GM19240 (cell line): ENCODE data around the gene ELMOD3.
A peak's percentile ranks its signal among the peaks of the same experiment; 100 is the strongest.
"Not testable (repeated sequence)": the region's sequence is repeated elsewhere in the genome, so short reads cannot be mapped to it uniquely, and the experiment has no call there.

Source experiments
- DNase-seq: peaks from one replicate; pipeline ENCODE4 v3.0.0; 2011; ENCODE audit warnings: low spot score; ENCODE audit not compliant: insufficient read length

Gene ELMOD3

DNA sequence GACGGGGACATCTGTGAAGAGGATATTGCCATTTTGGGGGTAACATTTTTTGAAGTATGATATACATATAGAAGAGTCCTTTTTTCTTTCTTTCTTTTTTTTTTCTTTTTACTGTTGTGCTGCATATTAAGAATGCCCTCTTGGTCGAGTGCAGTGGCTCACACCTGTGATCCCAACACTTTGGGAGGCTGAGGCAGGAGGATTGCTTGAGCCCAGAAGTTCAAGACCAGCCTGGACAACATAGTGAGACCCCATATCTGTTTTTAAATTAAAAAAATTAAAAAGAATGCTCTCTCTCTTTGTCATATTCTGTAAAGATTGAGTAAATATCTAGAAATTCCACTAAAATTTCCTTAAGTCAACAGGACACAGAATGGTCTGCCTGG lies 67.5 kb downstream of the ELMOD3 start:
- DNase-seq = no peak

DNA sequence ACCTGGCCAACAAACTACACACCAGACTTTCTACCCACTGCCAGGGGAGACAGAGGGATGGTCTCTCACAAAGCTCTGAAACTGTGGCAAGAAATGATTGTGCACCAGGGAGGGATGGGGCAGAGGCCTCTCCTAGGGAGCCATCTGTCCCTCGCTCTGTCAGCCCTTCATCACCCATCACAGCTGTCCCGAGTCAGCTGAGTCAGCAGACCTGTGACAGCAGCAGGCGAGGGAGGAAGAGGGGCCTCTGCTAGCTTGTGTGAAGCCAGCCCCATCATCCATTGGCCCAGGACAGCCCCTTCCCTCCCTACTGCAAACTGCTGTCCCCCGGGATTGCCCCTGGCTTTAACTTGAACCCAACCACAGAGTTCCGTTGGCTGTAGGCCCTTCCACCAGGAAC lies 69.0 kb downstream of the ELMOD3 start:
- DNase-seq = no peak

DNA sequence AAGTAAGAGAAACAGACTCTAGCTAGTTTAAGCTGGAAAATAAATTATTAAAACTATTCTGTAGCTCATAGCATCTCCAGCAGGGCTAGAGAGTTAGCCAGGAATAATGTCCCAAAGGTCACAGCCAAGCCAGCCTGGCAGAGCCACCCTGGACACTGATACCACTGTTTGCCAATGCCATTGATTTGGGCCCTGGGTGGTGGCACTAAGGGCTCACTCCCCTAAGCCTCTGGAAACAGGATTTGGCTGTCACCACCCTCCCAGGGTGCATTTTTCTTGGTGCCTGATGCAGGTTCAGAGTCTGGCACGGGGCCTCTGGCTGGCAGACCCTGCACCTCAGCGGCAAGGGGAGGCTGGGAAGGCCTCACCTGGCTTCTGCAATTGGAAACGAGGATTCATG lies 71.0 kb downstream of the ELMOD3 start:
- DNase-seq = no peak

DNA sequence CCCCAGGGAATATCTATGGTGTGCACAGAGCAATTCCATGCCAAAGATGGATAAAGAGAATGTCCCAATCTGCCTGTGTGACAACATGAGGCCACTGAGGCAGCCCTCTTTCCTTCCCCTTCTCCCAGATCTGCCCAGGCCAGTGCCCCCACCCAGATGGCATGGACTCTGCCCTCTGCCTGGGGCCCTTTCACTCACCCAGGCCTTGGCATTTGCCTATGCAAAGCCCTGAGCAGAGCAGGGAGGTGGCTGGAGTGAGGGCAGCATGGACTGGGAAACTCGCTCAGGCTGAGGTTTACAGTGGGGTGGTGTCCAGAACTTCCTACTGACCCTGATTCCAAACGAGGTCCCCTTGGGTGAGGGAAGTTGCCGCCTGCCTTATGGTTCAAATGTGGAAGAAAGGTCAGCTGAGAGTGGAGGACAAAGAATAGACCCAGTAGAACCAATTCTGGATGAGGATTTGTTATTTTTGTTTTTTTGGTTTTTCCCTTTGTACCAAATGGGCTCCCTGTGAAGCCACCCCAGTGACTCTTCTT lies 72.8 kb downstream of the ELMOD3 start:
- DNase-seq = no peak

DNA sequence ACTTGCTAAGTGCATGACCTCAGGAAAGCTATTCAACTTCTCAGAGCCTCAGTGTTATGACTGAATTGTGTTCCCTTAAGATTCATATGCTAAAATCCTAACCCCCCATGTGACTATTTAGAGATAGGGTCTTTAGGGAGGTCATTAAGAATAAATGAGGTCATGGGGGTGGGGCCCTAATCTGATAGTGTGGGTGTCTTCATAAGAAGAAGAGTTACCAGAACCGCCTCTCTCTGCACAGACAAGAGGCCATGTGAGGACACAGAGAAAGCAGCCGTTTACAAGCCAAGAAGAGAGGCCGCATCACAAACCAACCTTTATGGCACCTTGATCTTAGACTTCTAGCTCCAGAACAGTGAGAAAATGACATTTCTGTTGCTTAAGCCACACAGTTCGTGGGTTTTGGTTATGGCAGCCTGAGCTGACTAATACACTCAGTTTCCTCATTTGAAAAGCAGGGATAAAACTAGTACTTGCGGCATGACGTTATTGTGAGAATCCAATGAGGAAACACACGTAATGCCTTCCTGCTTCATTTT lies 73.8 kb downstream of the ELMOD3 start:
- no peak for DNase-seq

DNA sequence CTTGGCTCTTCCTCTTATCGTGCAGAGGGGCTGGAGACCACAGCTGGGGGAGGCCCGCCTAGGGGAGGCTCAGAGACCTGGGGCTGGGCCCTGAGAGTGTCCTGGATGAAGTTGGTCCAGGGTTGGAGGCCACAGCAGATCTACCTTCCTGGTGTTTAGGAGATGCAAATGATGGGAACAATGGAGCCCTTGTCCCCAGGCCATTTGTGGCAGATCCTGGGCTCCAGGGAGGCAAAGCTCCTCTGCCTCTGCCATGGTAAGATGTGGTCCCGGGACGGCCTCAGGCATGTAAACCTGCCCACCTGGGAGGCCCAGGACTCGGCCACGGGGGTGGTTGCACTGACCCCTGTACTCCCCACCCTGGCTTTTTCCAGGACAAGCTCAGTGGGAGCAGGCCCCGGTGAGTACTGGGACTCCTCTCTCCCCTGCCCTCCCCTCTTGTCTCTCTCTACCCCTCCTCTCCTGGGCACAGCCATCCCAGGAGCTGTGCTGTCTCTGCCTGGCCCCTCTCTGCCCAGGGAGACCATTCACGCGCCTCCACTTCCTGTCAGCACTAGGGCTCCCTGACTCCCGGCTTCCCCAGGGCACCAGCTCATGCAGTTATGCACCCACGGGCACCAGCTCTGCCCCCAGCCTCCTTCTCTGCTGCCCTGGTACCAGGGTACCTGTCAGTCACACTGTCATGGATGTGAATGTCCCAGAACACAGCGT lies 74.8 kb downstream of the ELMOD3 start:
- DNase-seq = no peak

DNA sequence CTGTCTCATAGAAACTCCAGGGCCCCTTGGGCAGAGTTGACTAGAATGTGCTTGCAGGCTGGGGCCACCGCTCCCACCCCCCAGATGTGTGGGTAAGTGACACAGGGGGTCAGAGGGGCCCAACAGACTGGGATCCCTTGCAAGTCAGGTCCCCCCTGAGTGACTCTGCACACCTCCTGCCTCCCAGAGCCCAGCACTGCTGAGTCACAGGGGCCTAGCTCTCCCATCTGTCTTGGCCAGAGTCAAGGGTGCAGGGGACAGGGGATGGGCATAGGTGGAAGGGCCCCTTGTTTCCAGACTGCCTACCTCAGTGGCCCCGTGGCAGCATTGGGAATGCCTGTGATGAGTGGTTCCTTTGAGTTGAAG lies 75.3 kb downstream of the ELMOD3 start:
- no peak for DNase-seq

DNA sequence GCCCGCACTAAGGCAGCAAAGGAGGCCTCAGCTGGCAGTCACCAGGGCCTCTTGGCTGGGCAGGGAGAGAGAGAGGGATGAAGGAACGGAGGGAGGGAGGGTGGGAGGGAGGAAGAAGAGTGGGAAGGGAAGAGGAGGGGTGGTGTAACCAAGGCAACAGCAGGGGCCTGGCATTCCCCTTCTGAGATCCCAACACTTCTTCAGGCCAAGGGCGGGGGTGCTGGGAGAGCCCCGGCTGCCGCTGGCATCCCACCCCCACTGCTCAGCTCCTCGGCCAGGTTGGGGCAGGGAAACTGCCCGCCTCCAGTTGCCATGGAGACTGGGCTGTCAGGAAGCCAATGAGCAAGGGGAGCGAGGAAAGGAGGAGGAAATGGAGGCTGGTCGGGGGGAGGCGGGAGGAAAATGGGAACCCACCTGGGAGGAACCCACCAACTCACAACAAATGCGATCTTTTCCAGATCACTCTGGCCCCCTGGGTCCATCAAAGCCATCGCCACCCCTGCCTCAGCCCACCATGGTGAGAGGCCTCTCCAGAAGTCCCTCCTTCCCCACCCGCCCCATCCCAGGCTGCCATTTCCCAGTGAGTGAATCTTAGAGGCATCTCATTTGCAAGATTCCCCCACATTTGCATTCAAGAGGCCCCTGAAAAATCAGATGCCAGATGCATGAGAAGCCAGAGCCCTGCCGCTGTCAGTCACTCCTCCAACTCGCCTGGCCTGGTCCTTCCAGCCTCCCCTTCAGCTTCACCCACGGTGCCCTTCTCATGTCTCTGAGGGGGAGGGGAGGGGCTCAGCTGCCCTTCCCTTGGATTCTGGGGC lies 76.4 kb downstream of the ELMOD3 start:
- DNase-seq = no peak

DNA sequence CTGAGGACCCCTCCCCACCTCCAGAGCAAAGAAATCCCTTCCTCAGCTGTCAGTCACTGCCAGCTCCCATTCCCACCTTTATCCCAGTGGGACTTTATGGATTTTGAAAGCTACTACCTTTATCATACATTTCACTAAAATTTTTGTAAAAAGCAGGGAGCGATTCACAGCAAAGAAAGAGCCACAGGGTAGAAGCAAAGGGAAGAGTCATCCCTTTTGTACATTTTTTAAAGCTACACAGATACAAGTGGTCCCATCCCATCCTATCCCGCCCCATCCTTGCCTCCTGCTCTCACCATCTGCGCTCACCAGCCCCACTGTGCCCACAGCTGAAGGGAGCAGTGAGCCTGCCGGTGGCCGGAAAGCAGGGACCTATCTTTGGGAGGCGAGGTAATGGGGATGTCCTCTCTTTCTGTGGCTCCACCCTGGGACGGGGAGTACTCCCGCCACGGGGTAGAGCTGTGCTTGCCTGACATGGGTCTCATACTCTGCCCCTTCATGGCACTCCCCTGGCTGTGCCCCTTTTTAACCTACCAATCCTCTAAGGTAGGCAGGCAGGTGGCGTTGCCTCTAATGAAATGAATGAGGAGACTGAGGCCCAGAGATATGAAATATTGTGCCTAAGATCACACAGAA lies 77.1 kb downstream of the ELMOD3 start:
- DNase-seq = no peak

DNA sequence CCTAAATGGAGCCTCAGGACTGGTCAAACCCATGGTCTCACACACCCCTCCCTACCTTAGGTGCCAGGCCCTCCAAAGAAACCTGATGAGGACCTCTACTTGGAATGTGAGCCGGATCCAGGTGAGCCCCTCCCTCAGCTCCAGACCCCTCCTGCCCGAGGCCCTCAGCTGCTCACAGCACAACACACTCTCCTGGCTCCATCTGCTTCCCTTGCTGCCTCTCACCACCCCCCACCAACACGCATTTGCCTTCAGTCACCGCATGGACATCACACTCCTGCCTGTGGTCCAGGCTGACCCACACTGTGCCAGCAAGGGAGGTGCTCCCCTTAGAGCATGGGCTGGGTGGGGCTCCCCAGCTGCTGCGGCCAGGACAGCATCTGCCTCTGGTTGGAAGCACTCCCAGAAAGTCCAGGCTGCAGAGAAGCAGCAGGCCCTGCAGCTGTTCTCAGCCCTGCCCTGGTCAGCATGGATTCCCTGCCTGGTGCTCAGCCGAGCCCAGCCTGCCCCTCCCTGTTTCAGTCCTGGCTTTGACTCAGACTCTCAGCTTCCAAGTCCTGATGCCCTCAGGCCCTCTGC lies 79.0 kb downstream of the ELMOD3 start:
- DNase-seq = no peak

DNA sequence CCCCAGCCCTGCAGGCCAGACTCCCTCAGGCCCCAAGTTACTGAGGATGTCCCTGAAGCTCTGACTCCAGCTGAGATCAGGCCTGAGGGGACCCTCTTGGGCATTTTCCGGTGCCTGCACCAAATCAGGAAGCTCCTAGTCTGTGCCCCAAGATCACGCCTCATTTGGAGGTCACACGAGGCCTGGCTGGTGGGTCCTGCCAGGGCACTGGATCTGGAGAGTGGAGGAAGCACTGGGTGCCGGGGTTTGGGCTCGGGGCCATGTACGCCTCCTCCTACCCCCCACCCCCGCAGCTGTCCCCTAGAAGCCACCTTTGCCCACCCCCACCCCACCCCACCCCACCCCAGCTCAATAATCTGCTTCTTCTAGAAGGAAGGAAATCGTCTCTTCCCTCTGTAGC lies 80.1 kb downstream of the ELMOD3 start:
- DNase-seq = no peak

DNA sequence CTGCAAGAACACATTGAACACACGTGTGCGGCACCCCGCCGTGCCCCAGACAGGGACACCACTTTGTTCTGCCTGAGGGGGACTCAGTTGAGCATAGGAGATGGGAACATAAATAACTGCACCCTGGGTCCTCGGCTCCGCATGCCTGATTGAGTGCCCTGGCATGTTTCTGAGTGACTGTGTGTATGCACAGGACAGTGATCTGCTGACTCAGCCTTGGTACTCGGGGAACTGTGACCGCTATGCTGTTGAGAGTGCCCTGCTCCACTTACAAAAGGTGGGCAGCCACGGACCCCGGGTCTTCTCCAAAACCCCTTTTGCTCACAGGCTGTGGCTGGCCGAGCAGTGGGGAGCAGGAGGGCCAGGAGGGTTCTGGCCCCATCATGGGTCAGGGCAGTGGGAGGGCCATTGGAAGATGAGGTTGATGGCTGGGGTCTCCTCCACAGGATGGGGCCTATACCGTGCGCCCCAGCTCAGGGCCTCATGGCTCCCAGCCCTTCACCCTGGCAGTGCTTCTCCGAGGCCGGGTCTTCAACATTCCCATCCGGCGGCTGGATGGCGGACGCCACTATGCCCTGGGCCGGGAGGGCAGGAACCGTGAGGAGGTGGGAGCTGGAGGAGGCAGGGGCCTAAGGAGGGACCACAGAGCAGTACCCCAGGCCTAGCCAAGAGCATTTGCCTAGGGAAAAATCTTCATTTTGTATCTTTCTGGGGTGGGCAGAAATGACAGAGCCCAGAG lies 80.8 kb downstream of the ELMOD3 start:
- no peak for DNase-seq

DNA sequence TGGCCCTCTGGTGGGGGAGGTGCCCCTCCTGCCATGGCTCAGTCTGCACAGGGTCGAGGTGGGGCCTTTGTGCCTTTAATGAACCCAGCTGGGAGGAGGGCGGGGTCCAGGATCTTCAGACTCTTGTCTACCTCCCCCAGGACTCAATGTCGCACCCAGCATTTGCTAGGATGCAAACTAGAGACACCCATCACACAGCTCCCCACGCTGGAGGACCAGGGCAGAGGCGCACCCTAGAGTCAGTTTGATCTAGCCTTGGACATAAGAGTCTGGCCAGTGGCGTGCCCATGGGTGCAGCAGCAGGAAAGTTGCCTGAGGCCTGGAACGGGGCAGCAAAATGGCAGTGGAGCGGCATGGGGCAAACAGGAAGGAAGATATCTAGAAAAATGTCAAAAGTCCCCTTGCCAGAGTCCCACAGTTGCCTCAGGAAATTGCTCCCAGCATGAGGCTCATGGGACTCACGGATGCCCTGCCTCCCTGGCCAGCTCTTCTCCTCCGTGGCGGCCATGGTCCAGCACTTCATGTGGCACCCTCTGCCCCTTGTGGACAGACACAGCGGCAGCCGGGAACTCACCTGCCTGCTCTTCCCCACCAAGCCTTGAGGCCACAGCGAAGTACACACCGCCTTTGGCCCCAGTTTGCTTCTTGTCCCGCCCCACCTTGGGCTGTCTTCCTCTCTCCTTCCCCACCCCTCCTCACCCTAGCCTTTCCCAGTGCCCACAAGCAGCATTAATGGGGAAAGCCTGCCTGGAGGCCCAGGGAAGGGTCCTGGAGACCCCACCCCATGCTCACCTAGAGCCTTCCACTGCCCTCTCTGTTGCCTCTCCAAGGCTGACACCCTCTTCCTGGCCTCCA lies 81.6 kb downstream of the ELMOD3 start:
- DNase-seq = no peak

DNA sequence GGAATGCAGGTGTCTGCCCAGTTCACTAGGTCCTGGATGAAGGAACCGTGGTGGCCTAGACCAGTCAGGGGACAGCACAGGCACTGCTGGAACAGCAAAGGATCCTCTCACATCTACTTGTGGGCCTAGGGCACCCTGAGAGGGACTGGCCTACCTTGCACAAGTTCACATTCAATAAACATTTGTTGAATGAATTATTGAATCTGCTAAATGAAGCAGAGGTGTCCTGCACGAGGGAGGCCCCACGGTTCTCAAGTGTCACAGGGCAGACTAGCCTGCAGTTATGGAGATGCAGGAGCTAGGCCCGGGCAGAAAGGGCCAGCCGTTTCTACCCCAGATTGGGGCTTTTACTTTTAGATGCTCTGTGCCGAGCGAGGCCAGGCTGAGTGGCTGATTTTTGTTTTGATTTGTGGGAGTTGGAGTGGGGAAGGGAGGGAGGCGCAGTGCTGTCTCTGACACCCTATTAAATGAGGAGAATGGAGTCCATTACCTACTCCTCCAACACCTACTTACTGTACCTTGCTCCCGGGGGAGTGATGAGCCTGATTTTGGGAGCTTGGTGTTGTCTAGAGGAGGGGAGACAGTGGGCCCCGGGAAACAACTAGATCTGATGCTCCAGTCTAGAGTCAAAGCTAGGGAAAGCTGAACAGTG lies 82.4 kb downstream of the ELMOD3 start:
- DNase-seq = no peak

DNA sequence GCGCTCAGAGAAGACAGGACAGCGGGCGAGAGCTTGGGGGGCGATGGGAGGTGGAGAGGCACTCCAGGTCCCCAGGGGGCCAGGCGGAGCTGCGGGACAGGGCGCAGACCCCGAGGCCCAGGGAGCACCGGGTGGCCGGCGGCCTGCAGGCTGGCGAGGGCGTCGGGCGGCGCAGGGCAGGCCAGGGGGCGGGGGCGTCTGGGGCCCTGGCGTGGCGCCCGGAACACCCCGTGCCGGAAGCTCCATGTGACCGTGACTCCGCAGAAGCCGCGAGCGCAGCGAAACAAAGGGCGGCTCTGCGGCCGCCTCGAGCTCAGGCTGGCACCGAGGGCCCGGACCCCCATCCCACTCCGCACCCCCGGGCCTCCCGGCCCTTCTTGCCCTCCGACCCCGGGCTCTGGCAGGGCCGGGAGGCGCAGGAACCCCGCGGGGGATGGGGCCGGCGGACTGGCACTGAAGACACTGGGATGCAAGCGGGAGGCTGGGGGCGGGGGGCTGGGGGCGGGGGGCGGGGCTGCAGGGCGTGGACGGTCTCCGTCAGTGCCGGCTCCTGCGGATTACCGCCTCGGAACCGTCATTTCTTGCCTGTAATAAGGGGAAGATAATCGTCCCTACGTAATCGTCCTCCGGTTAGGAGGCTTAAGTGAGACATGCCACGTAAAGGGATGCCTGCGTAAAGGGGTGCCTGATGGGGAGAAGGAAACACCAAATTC lies 83.1 kb downstream of the ELMOD3 start:
- DNase-seq = peak; percentile 69

DNA sequence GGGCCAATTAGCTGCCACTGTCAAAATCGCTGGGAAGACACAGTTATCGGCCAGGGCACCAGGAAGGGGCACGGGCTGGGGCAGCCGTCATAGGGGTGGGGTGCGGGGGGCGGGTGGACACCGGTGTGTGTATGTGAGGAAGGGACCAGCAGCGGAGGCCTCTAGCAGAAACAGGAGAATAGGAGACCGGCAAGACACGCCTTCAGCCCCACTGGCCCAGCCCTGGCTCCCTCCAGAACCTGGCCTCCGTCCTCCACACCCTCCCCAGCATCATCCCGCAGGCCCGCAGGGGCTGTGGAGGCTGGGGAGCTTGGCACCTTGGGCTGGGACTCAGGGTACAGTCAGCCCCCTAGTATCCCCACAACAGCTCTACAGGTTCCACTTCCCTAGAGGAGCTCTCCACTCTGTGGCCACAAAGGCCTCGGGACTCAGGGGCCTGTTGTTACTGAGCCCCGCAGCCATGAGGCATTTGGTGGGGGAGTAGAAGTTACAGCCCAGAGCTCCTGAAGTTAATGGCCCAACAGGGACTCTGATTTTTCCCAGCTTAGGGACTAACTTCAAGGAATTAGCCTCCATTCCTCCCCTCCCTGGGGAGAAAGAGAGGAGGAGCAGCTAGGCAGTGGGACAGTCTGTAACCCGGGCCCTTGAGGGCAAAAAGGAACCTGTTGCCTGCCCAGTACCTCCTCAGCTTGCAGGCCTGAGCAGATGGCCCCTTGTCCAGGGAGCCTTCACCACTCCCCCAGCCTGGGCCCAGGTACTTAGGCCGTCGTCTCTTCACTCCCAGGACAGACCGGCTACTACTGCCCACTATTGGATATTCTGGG lies 83.8 kb downstream of the ELMOD3 start:
- no peak for DNase-seq

DNA sequence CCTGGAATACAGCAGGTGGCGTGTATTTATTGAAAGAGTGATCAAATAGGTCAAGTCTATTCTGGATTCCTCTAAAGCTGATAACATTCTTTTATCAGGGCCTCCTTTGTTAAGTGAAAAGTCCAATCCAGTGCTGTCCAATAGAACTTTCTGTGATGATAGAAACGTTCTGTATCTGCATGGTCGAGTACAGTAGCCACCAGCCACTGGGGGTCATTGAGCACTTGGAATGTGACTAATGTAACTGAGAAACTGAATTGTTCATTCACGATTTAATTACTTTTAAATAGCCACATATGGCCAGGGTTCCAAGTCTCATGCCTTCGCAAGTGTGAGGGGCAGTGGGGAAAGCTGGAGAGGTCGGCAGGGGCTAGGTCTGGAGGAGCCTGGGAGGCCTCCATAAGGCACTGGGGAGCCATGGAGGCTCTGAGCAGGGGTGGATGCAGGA lies 84.5 kb downstream of the ELMOD3 start:
- DNase-seq = no peak

DNA sequence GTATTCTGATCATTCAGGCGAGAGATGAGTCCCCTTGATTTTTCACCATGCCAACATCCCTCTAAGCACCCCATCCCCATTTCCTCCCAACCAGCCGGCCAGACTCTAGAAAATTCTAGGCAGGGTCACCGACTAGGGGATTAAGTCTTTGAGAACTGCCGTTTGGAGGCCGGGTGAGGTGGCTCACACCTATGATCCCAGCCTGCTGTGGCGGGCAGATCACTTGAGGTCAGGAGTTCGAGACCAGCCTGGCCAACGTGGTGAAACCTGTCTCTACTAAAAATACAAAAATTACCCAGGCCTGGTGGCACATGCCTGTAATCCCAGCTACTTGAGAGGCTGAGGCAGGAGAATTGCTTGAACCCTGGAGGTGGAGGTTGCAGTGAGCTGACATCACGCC lies 85.0 kb downstream of the ELMOD3 start:
- not testable (repeated sequence) for DNase-seq
